ENCODE data around the gene VAMP3.

VAMP3 gene

DNA sequence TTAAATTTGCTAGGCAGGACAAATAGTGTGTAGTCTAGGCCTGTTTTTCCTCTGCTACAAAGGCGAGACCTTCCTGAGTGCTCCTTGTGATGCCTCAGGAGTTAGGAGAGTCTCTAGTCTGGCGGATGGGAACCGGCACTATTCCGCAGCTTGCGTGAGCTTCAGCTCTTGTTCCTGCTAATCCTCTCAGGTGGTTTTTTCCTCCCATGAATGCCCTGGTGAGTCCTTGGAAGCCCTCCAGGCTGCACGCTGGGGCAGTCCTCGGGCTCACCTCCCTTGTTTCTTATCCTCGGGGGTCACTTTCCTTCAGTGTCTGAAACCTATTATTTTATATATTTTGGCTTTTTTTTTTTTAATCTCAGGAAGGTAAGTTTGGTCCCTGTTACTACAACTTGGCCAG, 53.6 kb downstream of the VAMP3 start:
- no peak for DNase-seq

DNA sequence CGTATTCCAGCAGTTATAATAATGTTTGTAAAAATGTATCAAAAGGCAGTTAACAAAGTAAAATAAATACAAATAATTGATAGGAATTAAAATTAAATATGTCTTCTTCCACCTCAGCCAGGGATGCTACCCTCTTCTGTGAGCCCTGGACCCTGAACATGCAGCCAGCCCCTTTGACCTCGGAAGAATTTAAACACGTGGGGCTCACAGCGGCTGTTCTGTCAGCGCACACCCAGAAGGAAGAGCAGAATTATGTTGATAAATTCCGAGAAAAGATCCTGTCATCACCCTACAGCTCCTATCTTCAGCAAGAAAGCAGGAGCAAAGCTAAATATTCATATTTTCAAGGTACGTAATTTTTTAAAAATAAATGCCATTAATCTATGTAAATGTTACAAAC, 55.3 kb downstream of the VAMP3 start:
- no peak for DNase-seq

- no peak for DNase-seq
Observed at GRCh38 chr1:7827126-7827955, 56.2 kb downstream of the VAMP3 start.
